Neural progenitor cell (in vitro differentiated cells): ENCODE data around the gene WFDC6.
"Not testable (repeated sequence)": the region's sequence is repeated elsewhere in the genome, so short reads cannot be mapped to it uniquely, and the experiment has no call there.

Experiments used
- CTCF ChIP-seq: fragments of 200-600 bp; sonication (generic); IDR thresholded peaks from 2 replicates; pipeline ENCODE4 v1.5.1; 2017; ENCODE audit warnings: antibody characterized with exemption, mild to moderate bottlenecking
- EZH2 ChIP-seq: fragments of 200-600 bp; sonication (generic); IDR thresholded peaks from 2 replicates; pipeline ENCODE4 v1.6.1; 2017; ENCODE audit warnings: antibody characterized with exemption, mild to moderate bottlenecking, moderate library complexity
- EZH2phosphoT487 ChIP-seq: fragments of 200-600 bp; sonication (generic); IDR thresholded peaks from 2 replicates; pipeline ENCODE4 v1.6.1; 2017; ENCODE audit warnings: antibody characterized with exemption

DNA sequence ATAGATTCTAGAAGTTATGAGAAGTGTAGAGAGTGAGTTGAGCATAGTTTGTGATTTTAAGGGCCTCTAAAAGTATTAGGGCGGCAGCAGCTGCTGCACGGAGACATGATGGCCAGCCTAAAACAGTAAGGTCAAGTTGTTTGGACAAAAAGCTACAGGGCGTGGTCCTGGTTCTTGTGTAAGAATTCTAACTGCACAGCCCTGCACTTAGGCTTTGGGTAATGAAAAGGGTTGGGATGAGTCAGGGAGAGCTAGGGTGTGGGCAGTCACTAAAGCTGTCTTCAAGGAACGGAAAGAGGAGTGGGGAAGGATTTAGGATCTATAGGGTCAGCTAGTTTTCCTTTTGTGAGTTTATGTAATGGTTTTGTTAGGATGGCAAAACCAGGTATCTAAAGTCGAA, 46.7 kb upstream of the WFDC6 start:
- not testable (repeated sequence) for TF ChIP-seq CTCF, EZH2, EZH2phosphoT487
